GM18858 (cell line): ENCODE measurements around the gene PPP1CA.

Source experiments
- ATAC-seq: cut with Tn5 transposase; IDR thresholded peaks from one replicate; pipeline ENCODE4 v1.9.1; 2021; ENCODE audit not compliant: unreplicated experiment

Gene PPP1CA

GRCh38 chr11:67401495-67402191 lies at the start of gene PPP1CA:
Gene PPP1CA, minus strand, starts transcription at chr11:67401858. Its CDS starts 76 bp downstream, at chr11:67401782.
- no peak for ATAC-seq

- ATAC-seq = no peak
Measured at GRCh38 chr11:67450796-67451657, 49.4 kb upstream of the PPP1CA start.

GRCh38 chr11:67449116-67449844 lies 47.6 kb upstream of the PPP1CA start:
- ATAC-seq = no peak

- ATAC-seq = no peak
Measured at GRCh38 chr11:67448220-67448609, 46.6 kb upstream of the PPP1CA start.

- ATAC-seq = no peak
Measured at GRCh38 chr11:67445515-67445914, 43.9 kb upstream of the PPP1CA start.

- no peak for ATAC-seq
Measured at GRCh38 chr11:67442504-67443404, 41.1 kb upstream of the PPP1CA start.

- no peak for ATAC-seq
Measured at GRCh38 chr11:67441731-67442351, 40.2 kb upstream of the PPP1CA start.

GRCh38 chr11:67441098-67441563 lies 39.5 kb upstream of the PPP1CA start:
- no peak for ATAC-seq

GRCh38 chr11:67440229-67441097 lies 38.8 kb upstream of the PPP1CA start:
- no peak for ATAC-seq

GRCh38 chr11:67439321-67440228 lies 37.9 kb upstream of the PPP1CA start:
- no peak for ATAC-seq

GRCh38 chr11:67438158-67438902 lies 36.7 kb upstream of the PPP1CA start:
- ATAC-seq = no peak

- ATAC-seq = no peak
Measured at GRCh38 chr11:67437809-67438157, 36.1 kb upstream of the PPP1CA start.

GRCh38 chr11:67437082-67437808 lies 35.6 kb upstream of the PPP1CA start, which contains the start of gene PTPRCAP:
Gene PTPRCAP, minus strand, starts transcription at chr11:67437682. Its CDS starts 63 bp downstream, at chr11:67437619.
- ATAC-seq = no peak

- ATAC-seq = no peak
Measured at GRCh38 chr11:67436459-67437081, 34.9 kb upstream of the PPP1CA start.

- no peak for ATAC-seq
Measured at GRCh38 chr11:67435727-67436458, 34.2 kb upstream of the PPP1CA start.
